Upper lobe of left lung (tissue), 6 donors: ENCODE data around the gene ERFE. TPM values are rescaled to one million over a fixed set of nuclear protein-coding genes. Genes with fewer than 3 reads are reported as not detected.

Experiments
- ATAC-seq, 2 donors: fragments of 200-7000 bp; cut with Tn5 transposase; one replicate each; pipeline ENCODE4 v1.9.1; 2022; ENCODE audit warnings: mild to moderate bottlenecking in 2 of 2, moderate library complexity in 2 of 2; ENCODE audit not compliant: low FRiP score in 2 of 2
- DNase-seq, 2 donors: peaks; one replicate each; pipeline ENCODE4 v3.0.0-alpha.2; 2019 to 2020
- H3K27ac ChIP-seq, 4 donors: fragments of 200-600 bp; sonication (generic); one replicate each; pipeline ENCODE4 v1.5.1; 2016 to 2019
- H3K27me3 ChIP-seq, 4 donors: fragments of 200-600 bp; sonication (generic); one replicate each; pipeline ENCODE4 v1.5.1; 2017 to 2019
- H3K36me3 ChIP-seq, 4 donors: fragments of 200-600 bp; sonication (generic); one replicate each; pipeline ENCODE4 v1.5.1; 2016 to 2019
- H3K4me1 ChIP-seq, 4 donors: fragments of 200-600 bp; sonication (generic); one replicate each; pipeline ENCODE4 v1.5.1; 2018 to 2019
- H3K4me3 ChIP-seq, 4 donors: fragments of 200-600 bp; sonication (generic); one replicate each; pipeline ENCODE4 v1.5.1; 2017 to 2019; ENCODE audit warnings: mild to moderate bottlenecking in 2 of 4, moderate library complexity in 1 of 4
- H3K9me3 ChIP-seq, 4 donors: fragments of 200-600 bp; sonication (generic); one replicate each; pipeline ENCODE4 v1.5.1; 2018 to 2019
- EP300 ChIP-seq, 4 donors: sonication (generic); formaldehyde crosslinking; IDR thresholded peaks; one replicate each; pipeline ENCODE4 v1.5.1; 2017; ENCODE audit warnings: antibody characterized with exemption in 4 of 4, control low read depth in 2 of 4
- POLR2A ChIP-seq, 4 donors: fragments of 450-650 bp; IDR thresholded peaks; one replicate each; pipeline ENCODE4 v1.5.1; 2016 to 2017; ENCODE audit warnings: antibody characterized with exemption in 4 of 4, mild to moderate bottlenecking in 2 of 4
- POLR2AphosphoS5 ChIP-seq, 2 donors: sonication (generic); formaldehyde crosslinking; IDR thresholded peaks; one replicate each; pipeline ENCODE4 v1.5.1; 2017; ENCODE audit warnings: antibody characterized with exemption in 2 of 2
- WGBS, 2 donors: methylation state at CpG; one replicate each; pipeline ENCODE4 v1.1.5; 2017 to 2018; 5-methylcytosine and 5-hydroxymethylcytosine counted together
- total RNA-seq, 6 donors: library from RNA; depleted of rRNA in 4 of 6; stranded (reverse); fragments of >200 nt in 4 of 6; gene quantifications; one replicate each; pipeline versions ENCODE4 v1.1.0 to v1.2.1, GENCODE V29; 2016 to 2021
- TF ChIP-seq, protein P1 (sequence below), 6 experiments: fragments of 450-650 bp in 4 of 6; fragments of 200-600 bp in 2 of 6; sonication (generic) in 2 of 6; IDR thresholded peaks; one replicate each; pipeline ENCODE4 v1.5.1; 2016 to 2019; ENCODE audit warnings: antibody characterized with exemption in 6 of 6
- donor health status: DM: no; HTN: no; CAD: no; lungs with moderate emphysema.
- donor health status: DM: no; HTN: yes; CAD: no; lungs with severe emphysema.

ERFE gene
- total RNA-seq, 6 donors from 2014 or later = 0.30 to 1.1 (median 0.43) TPM; not detected in 3

DNA sequence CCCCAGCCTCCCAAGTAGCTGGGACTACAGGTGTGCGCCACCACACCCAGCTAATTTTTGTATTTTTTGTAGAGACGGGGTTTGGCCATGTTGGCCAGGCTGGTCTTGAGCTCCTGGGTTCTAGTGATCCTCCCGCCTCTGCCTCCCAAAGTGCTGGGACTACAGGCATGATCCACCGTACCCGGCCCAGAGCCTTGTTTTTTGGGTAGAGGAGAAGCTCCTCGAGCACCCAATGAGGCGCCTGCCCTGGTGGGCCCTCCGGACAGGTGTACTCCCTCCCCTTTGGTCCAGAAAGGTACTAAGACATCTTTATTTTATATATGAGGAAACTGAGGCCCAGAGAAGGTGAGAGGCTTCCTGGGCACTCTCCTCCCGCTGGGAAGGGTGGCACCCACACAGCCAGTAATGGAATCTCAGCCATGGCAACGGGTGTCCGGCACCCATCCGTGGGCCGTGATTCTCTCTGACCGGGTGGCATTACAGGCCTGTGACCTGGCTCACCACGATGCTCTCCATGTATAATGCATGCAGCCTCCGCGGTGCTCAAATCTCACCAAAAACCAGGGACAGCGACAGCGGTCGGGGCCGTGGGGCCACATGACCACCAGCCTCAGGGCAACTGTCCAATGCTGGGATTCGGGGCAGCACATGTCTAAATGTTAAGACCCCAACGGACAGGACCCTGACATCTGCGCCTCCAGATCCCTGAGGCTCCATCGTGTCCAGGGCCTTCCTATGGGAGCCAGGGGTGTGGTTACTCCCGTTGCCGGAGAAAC is 37.1 kb upstream of the ERFE start:
- Histone ChIP-seq H3K27ac (no peak overlapping the region), H3K9me3 (no peaks in the 10 kb centered on the region), H3K27me3 (no peaks in the 10 kb centered on the region), H3K4me1 (no peaks in the 10 kb centered on the region), H3K36me3 (no peaks in the 10 kb centered on the region), H3K4me3 (no peak overlapping the region)
- 86 to 92% methylated on average over 22 to 27 of the region's 27 CpGs for WGBS, 2 donors
- DNase-seq (peak in 1 of 2 donors; percentile 61), ATAC-seq (no peak)
- TF ChIP-seq EP300 (IDR thresholded peaks at IDR 0.05) (no peak), POLR2A (IDR thresholded peaks at IDR 0.05) (no peak), POLR2AphosphoS5 (IDR thresholded peaks at IDR 0.05) (no peak)
- TF ChIP-seq, protein P1, sequence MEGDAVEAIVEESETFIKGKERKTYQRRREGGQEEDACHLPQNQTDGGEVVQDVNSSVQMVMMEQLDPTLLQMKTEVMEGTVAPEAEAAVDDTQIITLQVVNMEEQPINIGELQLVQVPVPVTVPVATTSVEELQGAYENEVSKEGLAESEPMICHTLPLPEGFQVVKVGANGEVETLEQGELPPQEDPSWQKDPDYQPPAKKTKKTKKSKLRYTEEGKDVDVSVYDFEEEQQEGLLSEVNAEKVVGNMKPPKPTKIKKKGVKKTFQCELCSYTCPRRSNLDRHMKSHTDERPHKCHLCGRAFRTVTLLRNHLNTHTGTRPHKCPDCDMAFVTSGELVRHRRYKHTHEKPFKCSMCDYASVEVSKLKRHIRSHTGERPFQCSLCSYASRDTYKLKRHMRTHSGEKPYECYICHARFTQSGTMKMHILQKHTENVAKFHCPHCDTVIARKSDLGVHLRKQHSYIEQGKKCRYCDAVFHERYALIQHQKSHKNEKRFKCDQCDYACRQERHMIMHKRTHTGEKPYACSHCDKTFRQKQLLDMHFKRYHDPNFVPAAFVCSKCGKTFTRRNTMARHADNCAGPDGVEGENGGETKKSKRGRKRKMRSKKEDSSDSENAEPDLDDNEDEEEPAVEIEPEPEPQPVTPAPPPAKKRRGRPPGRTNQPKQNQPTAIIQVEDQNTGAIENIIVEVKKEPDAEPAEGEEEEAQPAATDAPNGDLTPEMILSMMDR (IDR thresholded peaks at IDR 0.05) = no peak

DNA sequence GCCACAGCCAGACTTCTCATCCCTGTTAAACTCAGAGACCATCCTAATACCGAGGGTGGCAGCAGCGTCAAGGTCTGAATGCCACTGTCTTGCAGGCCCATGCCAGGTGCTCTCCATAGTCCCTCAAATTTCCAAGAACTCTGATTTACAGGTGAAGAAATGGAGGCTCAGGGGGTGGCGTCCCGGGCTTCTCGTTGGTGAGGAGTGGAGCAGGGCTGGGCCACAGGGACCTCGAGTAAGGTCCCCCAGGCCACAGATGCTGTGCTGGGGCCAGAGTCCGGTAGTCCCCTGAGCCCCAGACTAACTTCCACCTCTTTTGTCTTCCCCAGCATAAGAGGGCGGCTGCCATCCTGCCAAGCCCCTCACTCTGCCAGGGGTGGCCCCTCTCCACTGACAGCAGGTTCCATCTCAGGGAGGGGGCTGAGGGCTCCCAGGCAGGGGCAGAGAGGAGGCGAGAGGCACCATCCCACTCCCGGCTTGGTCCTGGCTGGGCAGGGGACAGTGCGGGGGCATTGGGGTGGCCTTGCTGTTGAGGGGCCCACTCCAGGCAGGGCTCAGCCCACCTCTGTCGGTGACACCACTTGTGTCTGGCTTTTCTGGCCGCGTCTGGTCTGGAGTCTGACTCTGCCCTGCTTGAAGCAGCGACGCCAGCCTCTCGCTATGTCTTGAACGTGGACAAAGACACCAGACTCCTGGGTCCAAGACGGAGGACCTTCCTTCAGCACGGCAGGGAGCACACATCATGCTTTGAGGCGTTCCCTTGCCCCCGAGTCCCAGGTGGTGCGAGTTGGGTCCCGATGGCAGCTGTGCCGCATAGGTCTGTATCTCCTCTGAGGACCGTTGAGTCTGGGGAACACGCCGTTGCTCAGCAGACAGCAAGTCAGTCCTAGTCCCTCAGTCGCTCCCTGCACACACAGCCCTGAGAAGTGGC is 36.2 kb upstream of the ERFE start:
- Histone ChIP-seq H3K27me3 (no peaks in the 10 kb centered on the region), H3K36me3 (no peaks in the 10 kb centered on the region), H3K9me3 (no peaks in the 10 kb centered on the region), H3K27ac (no peak overlapping the region), H3K4me3 (no peak overlapping the region), H3K4me1 (peaks cover 0 to 7% (median 3%) of the 10 kb centered on the region in 4 donors)
- 85 to 96% methylated on average over 4 to 28 of the region's 29 CpGs for WGBS, 2 donors
- TF ChIP-seq POLR2A (IDR thresholded peaks at IDR 0.05) = no peak
- TF ChIP-seq EP300 (IDR thresholded peaks at IDR 0.05) = no peak
- TF ChIP-seq, protein P1 (IDR thresholded peaks at IDR 0.05) = no peak
- ATAC-seq (no peak), DNase-seq (peak in 1 of 2 donors; percentile 58)

DNA sequence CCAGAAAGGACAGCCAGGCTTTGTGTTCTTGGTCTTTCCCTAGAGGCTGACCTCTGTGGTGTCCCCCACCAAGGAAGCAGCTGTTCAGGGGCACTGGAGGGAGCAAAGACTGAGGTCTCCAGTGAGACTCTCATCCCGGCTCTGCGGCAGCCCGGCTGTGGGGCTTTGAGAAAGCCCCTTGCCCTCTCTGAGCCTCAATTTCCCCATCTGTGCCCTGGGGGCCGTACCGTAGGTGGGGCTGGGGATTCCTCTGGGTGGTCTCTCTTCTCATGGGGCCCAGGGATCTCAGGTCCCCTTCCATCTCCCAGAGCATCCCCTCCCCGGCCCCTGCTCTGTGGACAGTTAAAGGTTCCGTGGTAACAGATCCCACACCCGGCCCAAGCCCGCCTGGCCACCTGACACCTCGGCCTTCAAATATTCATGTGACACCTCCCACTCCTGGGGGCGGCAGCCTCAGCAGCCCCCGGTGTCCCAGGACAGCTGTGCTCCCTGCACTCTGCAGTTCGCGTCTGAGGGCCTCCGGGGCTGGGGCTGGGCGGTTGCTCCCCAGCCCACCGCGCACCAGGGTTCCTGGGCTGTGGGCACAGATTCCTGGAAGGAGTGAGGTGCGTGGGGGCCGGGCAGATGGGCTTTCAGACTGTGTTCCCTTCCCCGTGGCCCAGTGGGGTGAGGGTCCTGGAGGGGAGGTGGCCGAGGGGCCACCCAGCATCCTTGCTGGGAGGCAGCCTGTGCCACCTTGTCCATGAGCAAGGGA is 35.4 kb upstream of the ERFE start:
- Histone ChIP-seq H3K4me1 (peaks cover 0 to 7% (median 3%) of the 10 kb centered on the region in 4 donors), H3K4me3 (no peak overlapping the region), H3K27ac (no peak overlapping the region), H3K9me3 (no peaks in the 10 kb centered on the region), H3K27me3 (no peaks in the 10 kb centered on the region), H3K36me3 (no peaks in the 10 kb centered on the region)
- WGBS, 2 donors = 77 to 79% methylated on average over 11 to 22 of the region's 22 CpGs
- ATAC-seq = no peak
- peak in 1 of 2 donors; percentile 70 for DNase-seq
- no peak for TF ChIP-seq EP300 (IDR thresholded peaks at IDR 0.05)
- no peak for TF ChIP-seq POLR2A (IDR thresholded peaks at IDR 0.05)
- TF ChIP-seq, protein P1 (IDR thresholded peaks at IDR 0.05) = no peak
- no peak for TF ChIP-seq POLR2AphosphoS5 (IDR thresholded peaks at IDR 0.05)

DNA sequence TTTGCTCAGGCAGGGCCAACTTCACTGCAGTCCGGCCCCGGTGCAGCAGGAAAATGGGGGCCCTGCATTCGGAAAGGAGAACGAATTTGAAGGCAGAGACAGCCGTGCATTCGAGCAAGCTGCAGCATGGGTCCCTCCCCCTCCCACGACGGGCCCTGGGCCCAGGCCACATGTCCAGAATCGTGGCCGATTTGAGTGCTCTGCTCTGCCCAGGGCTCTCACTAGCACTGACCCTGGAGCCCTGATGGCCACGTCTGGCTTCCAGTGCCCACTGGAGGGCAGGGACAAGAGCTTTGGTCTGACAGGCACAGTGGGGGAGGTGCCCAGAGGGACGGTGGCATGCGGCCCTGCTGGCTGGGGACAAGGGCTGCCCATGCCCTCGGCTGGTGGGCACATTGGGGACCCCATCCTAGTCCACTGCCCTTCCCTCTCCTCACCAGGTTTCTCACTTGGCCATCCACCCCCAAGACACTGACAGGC is 34.7 kb upstream of the ERFE start:
- H3K36me3 ChIP-seq = no peaks in the 10 kb centered on the region
- DNase-seq = peak in 1 of 2 donors; percentile 58
- no peaks in the 10 kb centered on the region for H3K27me3 ChIP-seq
- H3K4me3 ChIP-seq = no peak overlapping the region
- TF ChIP-seq EP300 (IDR thresholded peaks at IDR 0.05) = no peak
- TF ChIP-seq, protein P1 (IDR thresholded peaks at IDR 0.05) = no peak
- no peak for TF ChIP-seq POLR2AphosphoS5 (IDR thresholded peaks at IDR 0.05)
- no peak for TF ChIP-seq POLR2A (IDR thresholded peaks at IDR 0.05)
- no peak for ATAC-seq
- 75 to 78% methylated on average over 6 to 14 of the region's 14 CpGs for WGBS, 2 donors
- H3K4me1 ChIP-seq = peaks cover 0 to 7% (median 3%) of the 10 kb centered on the region in 4 donors
- H3K27ac ChIP-seq = no peak overlapping the region
- H3K9me3 ChIP-seq = no peaks in the 10 kb centered on the region
